Osteocyte (in vitro differentiated cells): ENCODE data around the gene PACSIN2. TPM values are rescaled to one million over a fixed set of nuclear protein-coding genes. Genes with fewer than 3 reads are reported as not detected.

Experiments used
- DNase-seq: peaks from one replicate; pipeline ENCODE4 v3.0.0; 2021; ENCODE audit warnings: mixed read lengths; ENCODE audit not compliant: unreplicated experiment; ENCODE audit errors: extremely low spot score
- H3K27ac Mint-ChIP-seq: one replicate; pipeline ENCODE4 v1.8.0; 2021; ENCODE audit warnings: mild to moderate bottlenecking, mixed read lengths; ENCODE audit not compliant: unreplicated experiment
- H3K27me3 Mint-ChIP-seq: one replicate; pipeline ENCODE4 v1.8.0; 2021; ENCODE audit warnings: mixed read lengths; ENCODE audit not compliant: unreplicated experiment
- H3K36me3 Mint-ChIP-seq: one replicate; pipeline ENCODE4 v1.8.0; 2021; ENCODE audit warnings: mixed read lengths; ENCODE audit not compliant: unreplicated experiment
- H3K4me1 Mint-ChIP-seq: one replicate; pipeline ENCODE4 v1.8.0; 2021; ENCODE audit warnings: mixed read lengths; ENCODE audit not compliant: unreplicated experiment
- H3K4me3 Mint-ChIP-seq: one replicate; pipeline ENCODE4 v1.8.0; 2021; ENCODE audit warnings: mild to moderate bottlenecking, moderate library complexity, mixed read lengths; ENCODE audit not compliant: unreplicated experiment
- H3K9me3 Mint-ChIP-seq: one replicate; pipeline ENCODE4 v1.8.0; 2021; ENCODE audit warnings: mixed read lengths; ENCODE audit not compliant: unreplicated experiment
- total RNA-seq: library from RNA; stranded (reverse); gene quantifications from 2 replicates; pipeline ENCODE4 v1.2.1, GENCODE V29; 2021
- TF ChIP-seq, protein P1 (sequence below): fragments of 200-600 bp; sonication (generic); IDR thresholded peaks from 2 replicates; pipeline ENCODE4 v1.5.0; 2021; ENCODE audit warnings: antibody characterized with exemption, mild to moderate bottlenecking, moderate library complexity

PACSIN2 gene
- total RNA-seq, 1 donor from 2014 or later, result 51.7 TPM

GRCh38 chr22:42932197-42932519, 82.8 kb downstream of the PACSIN2 start:
- H3K27me3 Mint-ChIP-seq, result no peaks in the 10 kb centered on the region
- no peak overlapping the region for H3K4me3 Mint-ChIP-seq
- H3K4me1 Mint-ChIP-seq, result peaks cover 76% of the 10 kb centered on the region
- no peaks in the 10 kb centered on the region for H3K36me3 Mint-ChIP-seq
- peak overlapping the region; percentile 100 for H3K27ac Mint-ChIP-seq
- no peaks in the 10 kb centered on the region for H3K9me3 Mint-ChIP-seq
- no peak for DNase-seq
- TF ChIP-seq, protein P1, sequence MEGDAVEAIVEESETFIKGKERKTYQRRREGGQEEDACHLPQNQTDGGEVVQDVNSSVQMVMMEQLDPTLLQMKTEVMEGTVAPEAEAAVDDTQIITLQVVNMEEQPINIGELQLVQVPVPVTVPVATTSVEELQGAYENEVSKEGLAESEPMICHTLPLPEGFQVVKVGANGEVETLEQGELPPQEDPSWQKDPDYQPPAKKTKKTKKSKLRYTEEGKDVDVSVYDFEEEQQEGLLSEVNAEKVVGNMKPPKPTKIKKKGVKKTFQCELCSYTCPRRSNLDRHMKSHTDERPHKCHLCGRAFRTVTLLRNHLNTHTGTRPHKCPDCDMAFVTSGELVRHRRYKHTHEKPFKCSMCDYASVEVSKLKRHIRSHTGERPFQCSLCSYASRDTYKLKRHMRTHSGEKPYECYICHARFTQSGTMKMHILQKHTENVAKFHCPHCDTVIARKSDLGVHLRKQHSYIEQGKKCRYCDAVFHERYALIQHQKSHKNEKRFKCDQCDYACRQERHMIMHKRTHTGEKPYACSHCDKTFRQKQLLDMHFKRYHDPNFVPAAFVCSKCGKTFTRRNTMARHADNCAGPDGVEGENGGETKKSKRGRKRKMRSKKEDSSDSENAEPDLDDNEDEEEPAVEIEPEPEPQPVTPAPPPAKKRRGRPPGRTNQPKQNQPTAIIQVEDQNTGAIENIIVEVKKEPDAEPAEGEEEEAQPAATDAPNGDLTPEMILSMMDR, result no peak

- Mint-ChIP-seq H3K36me3 (no peaks in the 10 kb centered on the region), H3K4me1 (peaks cover 72% of the 10 kb centered on the region), H3K27ac (peak overlapping the region; percentile 100), H3K27me3 (no peaks in the 10 kb centered on the region), H3K9me3 (no peaks in the 10 kb centered on the region), H3K4me3 (no peak overlapping the region)
- DNase-seq, result no peak
- TF ChIP-seq, protein P1, result no peak
Measured at GRCh38 chr22:42931421-42932196, 83.3 kb downstream of the PACSIN2 start.

- Mint-ChIP-seq H3K4me1 (peaks cover 72% of the 10 kb centered on the region), H3K9me3 (no peaks in the 10 kb centered on the region), H3K4me3 (no peak overlapping the region), H3K27ac (peak overlapping the region; percentile 100), H3K36me3 (no peaks in the 10 kb centered on the region), H3K27me3 (no peaks in the 10 kb centered on the region)
- TF ChIP-seq, protein P1, result no peak
- DNase-seq, result no peak
Measured at GRCh38 chr22:42930810-42931420, 84.0 kb downstream of the PACSIN2 start.

GRCh38 chr22:42929838-42930155, 85.2 kb downstream of the PACSIN2 start:
- Mint-ChIP-seq H3K9me3 (no peaks in the 10 kb centered on the region), H3K27ac (peak overlapping the region; percentile 100), H3K4me3 (no peak overlapping the region), H3K4me1 (peaks cover 70% of the 10 kb centered on the region), H3K36me3 (no peaks in the 10 kb centered on the region), H3K27me3 (no peaks in the 10 kb centered on the region)
- no peak for DNase-seq
- TF ChIP-seq, protein P1, result no peak

- H3K27me3 Mint-ChIP-seq, result no peaks in the 10 kb centered on the region
- H3K4me1 Mint-ChIP-seq, result peaks cover 64% of the 10 kb centered on the region
- H3K36me3 Mint-ChIP-seq, result no peaks in the 10 kb centered on the region
- no peaks in the 10 kb centered on the region for H3K9me3 Mint-ChIP-seq
- TF ChIP-seq, protein P1, result no peak
- no peak for DNase-seq
- peak overlapping the region; percentile 100 for H3K27ac Mint-ChIP-seq
- H3K4me3 Mint-ChIP-seq, result no peak overlapping the region
Measured at GRCh38 chr22:42928969-42929837, 85.7 kb downstream of the PACSIN2 start.
